Caco-2 (cell line): Measurements from ENCODE around the gene DOK7. TPM values are rescaled to one million over a fixed set of nuclear protein-coding genes. Genes with fewer than 3 reads are reported as not detected.

Source experiments
- BruUV-seq: library from RNA; stranded (reverse); fragments of 400-500 nt; replicated peaks from 2 replicates; lab custom pipeline; 2021; lab: Mats Ljungman, UMichigan
- CTCF ChIA-PET: fragments of 300-600 bp; sonication (Branson Sonifier 250); formaldehyde crosslinking; loops from one replicate; lab custom pipeline; 2022; ENCODE audit warnings: antibody characterized with exemption; lab: Charles Lee
- POLR2A ChIA-PET: fragments of 300-600 bp; sonication (Branson Sonifier 250); formaldehyde crosslinking; loops from one replicate; lab custom pipeline; 2022; ENCODE audit warnings: antibody characterized with exemption; lab: Charles Lee
- DNase-seq, 2 experiments: peaks; one replicate each; pipeline versions ENCODE4 v3.0.0 to v3.0.0-alpha.2; 2020 to 2022
- H3K27me3 ChIP-seq: replicated peaks from 2 replicates; pipeline ENCODE4 v1.6.0; 2011; ENCODE audit warnings: low read length; ENCODE audit not compliant: control insufficient read depth, insufficient read depth
- H3K36me3 ChIP-seq: 2 replicates; pipeline ENCODE4 v1.5.1; 2011; ENCODE audit warnings: low read length; ENCODE audit not compliant: control insufficient read depth, insufficient read depth
- H3K4me1 ChIP-seq: fragments of 250-450 bp; sonication (Bioruptor Pico); 2 replicates; pipeline ENCODE4 v1.5.1; 2020; ENCODE audit warnings: mild to moderate bottlenecking
- H3K4me3 ChIP-seq: 2 replicates; pipeline ENCODE4 v1.5.1; 2011; ENCODE audit warnings: low read depth, mild to moderate bottlenecking, control low read depth, low read length
- H3K9me3 ChIP-seq: fragments of 250-450 bp; sonication (Bioruptor Pico); 2 replicates; pipeline ENCODE4 v1.5.1; 2020; ENCODE audit warnings: mild to moderate bottlenecking, moderate library complexity
- H3K27ac Mint-ChIP-seq: one replicate; pipeline ENCODE4 v1.8.0; 2022; ENCODE audit warnings: mixed read lengths; ENCODE audit not compliant: unreplicated experiment
- H3K27me3 Mint-ChIP-seq: one replicate; pipeline ENCODE4 v1.8.0; 2022; ENCODE audit warnings: mixed read lengths; ENCODE audit not compliant: insufficient read depth, unreplicated experiment
- H3K36me3 Mint-ChIP-seq: one replicate; pipeline ENCODE4 v1.8.0; 2022; ENCODE audit warnings: mild to moderate bottlenecking, mixed read lengths; ENCODE audit not compliant: insufficient read depth, unreplicated experiment
- H3K4me1 Mint-ChIP-seq: one replicate; pipeline ENCODE4 v1.8.0; 2022; ENCODE audit warnings: low read depth, mixed read lengths; ENCODE audit not compliant: unreplicated experiment
- H3K4me3 Mint-ChIP-seq: one replicate; pipeline ENCODE4 v1.8.0; 2022; ENCODE audit warnings: mild to moderate bottlenecking, moderate library complexity, mixed read lengths; ENCODE audit not compliant: unreplicated experiment
- H3K9me3 Mint-ChIP-seq: one replicate; pipeline ENCODE4 v1.8.0; 2022; ENCODE audit warnings: mixed read lengths; ENCODE audit not compliant: unreplicated experiment
- CTCF ChIP-seq, 2 experiments: fragments of 200-600 bp in 1 of 2; IDR thresholded peaks; 1 replicate in 1 of 2; 2 replicates in 1 of 2; pipeline versions ENCODE4 v1.5.1 to v1.8.0; 2011 to 2022; ENCODE audit warnings: antibody characterized with exemption in 1 of 2, control low read depth in 1 of 2, inconsistent platforms in 1 of 2, low read depth in 1 of 2, low read length in 1 of 2, mild to moderate bottlenecking in 1 of 2, moderate library complexity in 1 of 2; ENCODE audit not compliant: insufficient read depth in 1 of 2, severe bottlenecking in 1 of 2, unreplicated experiment in 1 of 2
- intact Hi-C: fragments of 100-400 bp; cut with micrococcal nuclease; formaldehyde crosslinking; loops from one replicate; pipeline ENCODE4 v1.10.0; 2022; ENCODE audit not compliant: unreplicated experiment
- total RNA-seq: library from RNA; stranded (reverse); gene quantifications from 2 replicates; pipeline ENCODE4 v1.2.3, GENCODE V29; 2022

The DOK7 gene
- total RNA-seq, 1 experiment from 2014 or later, result 0.29 TPM

DNA sequence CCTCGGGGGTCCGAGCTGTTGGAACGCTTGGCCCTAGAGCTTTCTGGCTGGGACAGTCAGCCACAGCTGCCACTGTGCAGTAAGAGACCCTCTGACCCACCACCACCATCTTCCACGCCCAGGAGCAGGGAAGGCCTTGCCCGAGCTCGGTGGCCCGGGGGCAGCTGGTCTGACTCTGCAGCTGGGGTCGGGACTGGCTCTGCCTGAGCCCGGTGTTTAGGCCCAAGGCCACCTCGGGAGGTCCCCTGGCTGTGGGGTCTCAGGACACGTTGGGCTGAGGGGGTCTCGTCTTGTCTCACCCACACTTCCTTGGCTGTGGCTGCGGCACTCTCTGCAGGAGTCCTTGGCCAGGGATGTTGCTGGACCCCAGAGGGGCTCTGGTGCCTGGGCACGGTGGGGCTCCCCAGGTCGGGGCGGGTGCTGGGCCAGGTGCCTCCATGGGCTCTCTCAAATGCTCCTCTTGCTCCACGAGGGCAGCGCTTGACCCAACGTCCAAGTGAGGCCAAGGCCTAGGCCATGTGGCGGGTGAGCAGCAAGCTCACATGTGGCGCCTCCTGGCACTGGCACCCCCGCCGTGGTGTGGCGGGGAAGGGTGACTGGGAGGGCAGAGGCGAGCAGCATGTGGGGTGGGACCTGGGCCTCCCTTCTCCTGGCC, 22.9 kb downstream of the DOK7 start:
- H3K4me3 Mint-ChIP-seq, result no peak overlapping the region
- no peak overlapping the region for H3K4me3 ChIP-seq
- ChIA-PET CTCF (no interaction called here), POLR2A (no interaction called here)
- no peak for TF ChIP-seq CTCF (IDR thresholded peaks at IDR 0.05; ENCODE audit: insufficient read depth in 1 of 2, low read depth in 1 of 2, low read length in 1 of 2, severe bottlenecking in 1 of 2, unreplicated experiment in 1 of 2)
- no peak for DNase-seq
- H3K27ac Mint-ChIP-seq, result no peak overlapping the region
- peaks cover 14% of the 10 kb centered on the region for H3K27me3 Mint-ChIP-seq
- H3K27me3 ChIP-seq, result no peaks in the 10 kb centered on the region; the same call in 1 of the 2 replicates
- H3K4me1 Mint-ChIP-seq, result no peaks in the 10 kb centered on the region
- H3K36me3 ChIP-seq, result no peaks in the 10 kb centered on the region
- no peaks in the 10 kb centered on the region for H3K9me3 ChIP-seq
- H3K36me3 Mint-ChIP-seq, result peaks cover 14% of the 10 kb centered on the region
- H3K9me3 Mint-ChIP-seq, result no peaks in the 10 kb centered on the region
- no TSS peak for BruUV-seq
- intact Hi-C loops, result no loop called here
- H3K4me1 ChIP-seq, result peaks cover 19% of the 10 kb centered on the region

GRCh38 chr4:3486541-3487540, 23.7 kb downstream of the DOK7 start:
- Histone ChIP-seq H3K4me1 (peaks cover 19% of the 10 kb centered on the region), H3K9me3 (no peaks in the 10 kb centered on the region), H3K27me3 (no peaks in the 10 kb centered on the region; the same call in 1 of the 2 replicates), H3K36me3 (no peaks in the 10 kb centered on the region), H3K4me3 (no peak overlapping the region)
- no peaks in the 10 kb centered on the region for H3K4me1 Mint-ChIP-seq
- DNase-seq, result no peak
- ChIA-PET POLR2A (no interaction called here), CTCF (no interaction called here)
- peaks cover 18% of the 10 kb centered on the region for H3K27me3 Mint-ChIP-seq
- no TSS peak for BruUV-seq
- no peaks in the 10 kb centered on the region for H3K9me3 Mint-ChIP-seq
- no peak overlapping the region for H3K4me3 Mint-ChIP-seq
- no peak overlapping the region for H3K27ac Mint-ChIP-seq
- intact Hi-C loops, result no loop called here
- peaks cover 21% of the 10 kb centered on the region for H3K36me3 Mint-ChIP-seq
- no peak for TF ChIP-seq CTCF (IDR thresholded peaks at IDR 0.05; ENCODE audit: insufficient read depth in 1 of 2, low read depth in 1 of 2, low read length in 1 of 2, severe bottlenecking in 1 of 2, unreplicated experiment in 1 of 2)

DNA sequence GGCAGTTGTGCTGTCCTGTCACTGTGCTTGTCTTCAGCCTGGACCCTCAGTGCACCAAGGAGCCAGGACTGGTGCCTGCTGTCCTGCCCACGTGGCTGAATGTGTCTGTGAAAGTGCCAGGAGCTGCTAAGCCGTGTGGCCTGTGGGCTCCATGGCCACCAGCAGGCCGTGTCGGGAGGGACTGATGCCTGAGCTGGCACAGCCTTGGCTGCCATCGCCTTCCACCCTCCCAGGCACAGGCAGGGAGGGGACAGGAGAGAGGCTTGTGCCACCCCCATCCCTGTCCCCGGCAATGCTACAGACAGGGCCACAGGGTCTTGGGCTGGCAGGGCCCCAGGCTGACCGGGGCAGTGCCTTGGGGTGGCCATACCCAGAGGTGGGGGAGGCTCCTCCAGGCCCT, 24.8 kb downstream of the DOK7 start:
- Histone ChIP-seq H3K9me3 (no peaks in the 10 kb centered on the region), H3K4me3 (no peak overlapping the region), H3K27me3 (no peaks in the 10 kb centered on the region; the same call in 1 of the 2 replicates), H3K36me3 (no peaks in the 10 kb centered on the region), H3K4me1 (peaks cover 19% of the 10 kb centered on the region)
- Mint-ChIP-seq H3K4me1 (no peaks in the 10 kb centered on the region), H3K9me3 (no peaks in the 10 kb centered on the region), H3K27ac (no peak overlapping the region), H3K27me3 (peaks cover 18% of the 10 kb centered on the region), H3K36me3 (peaks cover 28% of the 10 kb centered on the region), H3K4me3 (no peak overlapping the region)
- ChIA-PET CTCF (no interaction called here), POLR2A (no interaction called here)
- no peak for DNase-seq
- intact Hi-C loops, result no loop called here
- TF ChIP-seq CTCF (IDR thresholded peaks at IDR 0.05; ENCODE audit: insufficient read depth in 1 of 2, low read depth in 1 of 2, low read length in 1 of 2, severe bottlenecking in 1 of 2, unreplicated experiment in 1 of 2), result no peak
- no TSS peak for BruUV-seq
